NCI-H460 (cell line): ENCODE data around the gene DEFB108B. TPM values are rescaled to one million over a fixed set of nuclear protein-coding genes. Genes with fewer than 3 reads are reported as not detected.
"Not testable (repeated sequence)": the region's sequence is repeated elsewhere in the genome, so short reads cannot be mapped to it uniquely, and the experiment has no call there.

ENCODE experiments used
- DNase-seq: peaks from one replicate; pipeline ENCODE4 v3.0.0-alpha.2; 2016; ENCODE audit warnings: low read depth; ENCODE audit errors: extremely low read depth
- polyA plus RNA-seq: library from polyadenylated mRNA; depleted of rRNA; stranded (reverse); fragments of >200 nt; gene quantifications from 2 replicates; pipeline ENCODE4 v1.2.3, GENCODE V29; 2014; cell fraction: nucleus; rRNA removed
- total RNA-seq: library from RNA; depleted of rRNA; stranded (reverse); fragments of >200 nt; shearing (Covaris generic); gene quantifications from 2 replicates; pipeline ENCODE4 v1.2.3, GENCODE V29; 2014; rRNA removed

DEFB108B gene, protein sequence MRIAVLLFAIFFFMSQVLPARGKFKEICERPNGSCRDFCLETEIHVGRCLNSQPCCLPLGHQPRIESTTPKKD
- not detected in 2 replicates for total RNA-seq
- not detected in 2 replicates for polyA plus RNA-seq

DNA sequence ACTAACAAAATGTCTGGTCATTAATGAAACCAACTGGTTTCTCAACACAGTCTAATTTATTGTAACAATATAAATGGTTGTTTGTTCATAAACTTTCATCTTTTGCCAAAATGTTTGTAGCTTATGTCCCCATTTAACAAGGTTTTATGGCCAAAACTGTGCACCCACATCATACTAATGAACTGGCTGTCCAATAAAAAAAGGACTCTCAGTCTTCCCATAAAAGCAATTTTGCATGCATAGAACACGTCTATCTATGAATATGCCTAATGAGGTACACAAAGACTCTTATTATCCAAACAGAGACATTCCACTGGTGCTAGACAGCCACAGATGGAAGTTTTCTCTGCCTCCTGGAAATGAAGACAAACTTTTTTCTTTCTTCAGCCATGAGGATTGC, at the start of gene DEFB108B:
Gene DEFB108B, plus strand, starts transcription at position 390 of the 400 bp plus-strand sequence. Its CDS starts 0 bp downstream, at position 390.
- not testable (repeated sequence) for DNase-seq

DNA sequence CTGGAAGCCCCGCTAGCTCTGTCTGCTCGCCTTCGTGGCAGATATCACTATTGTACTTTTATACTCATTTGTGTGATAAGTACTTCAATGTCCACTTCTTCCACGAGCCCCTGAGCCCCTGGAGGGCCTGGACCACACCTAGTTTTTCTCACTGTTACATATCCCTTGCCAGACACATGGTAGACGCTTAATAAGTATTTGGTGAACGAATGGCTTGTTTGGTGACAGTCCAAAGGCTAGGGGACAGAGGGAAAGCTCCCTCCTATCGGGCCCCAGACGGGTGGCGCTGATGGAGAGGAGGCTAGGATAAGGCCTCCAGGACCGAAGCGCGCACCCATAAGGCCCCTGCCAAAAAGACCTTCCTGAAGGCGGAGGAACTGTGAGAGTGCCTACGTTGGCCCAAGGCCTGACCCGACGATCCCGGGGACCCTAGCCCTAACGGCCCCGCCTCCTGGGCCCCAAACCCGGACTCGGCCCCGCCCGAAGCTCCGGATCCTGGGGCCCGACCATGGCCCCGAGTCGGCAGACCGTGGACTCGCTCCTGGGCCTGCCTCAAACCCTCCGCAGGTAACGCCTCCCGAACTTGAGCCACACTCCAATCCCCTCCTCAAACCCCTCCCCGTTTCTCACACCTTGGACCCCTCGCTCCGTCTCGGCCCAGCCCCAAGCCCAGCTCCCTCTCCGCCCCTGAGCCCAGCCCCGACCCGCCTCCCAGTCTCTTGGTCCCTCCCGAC, 46.7 kb upstream of the DEFB108B start:
- DNase-seq, result peak; percentile 54

DNA sequence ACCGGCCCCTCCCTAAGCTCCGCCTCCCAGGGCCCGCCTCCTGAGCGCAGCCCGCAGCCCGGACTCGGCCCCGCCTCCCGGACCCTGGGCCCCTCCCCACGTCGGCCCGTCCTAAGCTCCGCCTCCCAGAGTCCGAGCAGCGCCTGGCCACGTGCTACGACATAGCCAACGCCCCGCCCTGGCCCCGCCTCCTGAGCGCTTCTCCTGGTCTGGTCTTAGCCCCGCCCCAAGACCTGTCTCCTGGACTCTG, 46.2 kb upstream of the DEFB108B start:
- DNase-seq, result peak; percentile 97

DNA sequence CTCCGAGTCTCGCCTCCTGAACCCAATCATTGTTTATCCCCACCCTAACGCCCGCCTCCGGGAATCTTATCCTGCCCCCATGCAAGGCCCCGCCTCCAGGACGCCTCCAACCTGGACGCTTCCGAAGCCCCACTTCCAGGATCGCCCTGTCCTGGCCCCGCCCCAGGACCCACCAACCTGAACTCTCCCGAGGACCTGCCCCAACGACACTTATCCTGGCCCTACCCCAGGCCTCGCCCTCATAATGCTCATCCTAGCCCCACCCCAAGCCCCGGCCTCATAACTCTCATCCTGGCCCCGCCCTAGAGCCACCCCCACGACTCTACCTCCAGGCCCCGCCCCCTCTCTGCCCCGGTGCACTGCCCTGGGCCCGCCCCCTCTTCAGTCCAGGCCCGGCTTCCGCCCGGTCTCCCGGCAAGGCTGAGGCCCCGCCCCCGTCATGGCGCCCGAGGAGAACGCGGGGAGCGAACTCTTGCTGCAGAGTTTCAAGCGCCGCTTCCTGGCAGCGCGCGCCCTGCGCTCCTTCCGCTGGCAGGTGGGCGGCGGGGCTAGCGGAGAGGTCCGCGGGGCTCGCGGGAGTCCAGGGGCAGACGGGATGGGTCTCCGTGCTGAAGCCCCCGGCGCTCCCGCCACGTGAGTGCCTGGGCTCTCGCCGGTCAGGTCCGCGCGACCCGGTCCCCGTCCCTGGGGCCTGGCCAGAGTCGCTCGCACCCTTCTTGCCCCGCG, 45.7 kb upstream of the DEFB108B start:
- no peak for DNase-seq

DNA sequence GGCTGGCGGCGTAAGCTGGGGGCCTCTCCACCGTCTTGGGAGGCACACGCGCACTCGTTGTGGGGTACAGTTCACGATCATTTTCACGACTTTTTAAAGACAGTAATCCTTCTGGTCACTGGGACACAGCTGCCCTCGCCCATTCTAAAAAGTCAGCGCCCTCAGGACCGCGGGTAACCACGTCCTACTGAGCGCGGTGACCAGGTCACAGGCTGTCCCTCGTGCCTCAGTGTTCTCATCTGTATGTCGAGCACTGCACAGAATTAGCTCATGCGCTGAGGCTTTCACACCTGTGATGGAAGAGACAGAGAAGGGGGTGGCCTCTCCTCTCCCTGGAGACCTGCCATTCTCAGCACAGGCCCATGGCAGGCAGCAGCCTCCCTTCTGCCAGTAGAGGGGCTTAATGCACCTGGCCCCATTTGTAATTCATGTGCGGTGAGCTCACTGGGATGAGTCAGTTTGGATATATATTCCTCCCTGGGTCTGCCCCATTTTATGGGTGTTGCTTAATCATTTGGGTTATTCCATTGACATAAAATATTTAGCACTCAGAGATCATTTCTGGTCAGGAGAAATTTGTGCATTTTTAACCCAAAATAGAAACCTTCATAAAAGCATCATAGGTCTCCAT, 45.1 kb upstream of the DEFB108B start:
- not testable (repeated sequence) for DNase-seq

DNA sequence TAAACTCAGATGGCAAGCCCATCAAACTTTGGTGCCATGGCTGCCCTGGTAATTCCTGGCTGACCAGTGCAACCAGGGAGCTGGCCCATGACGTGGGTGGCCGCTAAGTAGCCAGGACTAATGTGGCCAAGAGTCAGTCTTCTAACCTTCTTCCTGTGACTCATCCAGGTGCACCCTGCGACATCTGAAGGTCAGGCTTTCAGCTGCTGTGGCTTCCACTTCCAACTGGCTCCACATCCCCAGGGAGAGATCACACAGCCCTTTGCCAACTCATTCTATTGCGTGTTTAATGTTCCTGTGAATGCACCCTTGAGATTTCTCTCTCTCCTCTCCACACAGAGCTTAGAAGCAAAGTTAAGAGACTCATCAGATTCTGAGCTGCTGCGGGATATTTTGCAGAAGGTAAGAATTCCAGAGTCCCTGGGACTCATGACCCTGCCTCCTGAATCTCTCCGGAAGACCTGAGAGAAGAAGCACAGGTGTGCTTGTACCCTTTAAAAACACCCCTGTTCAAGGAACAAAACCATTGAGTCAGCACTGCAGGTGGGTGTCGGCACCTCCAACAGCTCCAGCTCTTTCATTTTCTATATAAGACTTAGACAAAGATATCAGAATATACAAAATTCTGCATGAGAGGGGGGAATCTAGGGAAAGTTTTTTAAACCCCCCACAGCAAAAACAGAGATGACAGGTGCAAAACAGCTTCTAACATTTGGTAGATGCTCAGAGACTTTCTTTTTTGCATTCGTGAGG, 43.4 kb upstream of the DEFB108B start:
- DNase-seq, result not testable (repeated sequence)

DNA sequence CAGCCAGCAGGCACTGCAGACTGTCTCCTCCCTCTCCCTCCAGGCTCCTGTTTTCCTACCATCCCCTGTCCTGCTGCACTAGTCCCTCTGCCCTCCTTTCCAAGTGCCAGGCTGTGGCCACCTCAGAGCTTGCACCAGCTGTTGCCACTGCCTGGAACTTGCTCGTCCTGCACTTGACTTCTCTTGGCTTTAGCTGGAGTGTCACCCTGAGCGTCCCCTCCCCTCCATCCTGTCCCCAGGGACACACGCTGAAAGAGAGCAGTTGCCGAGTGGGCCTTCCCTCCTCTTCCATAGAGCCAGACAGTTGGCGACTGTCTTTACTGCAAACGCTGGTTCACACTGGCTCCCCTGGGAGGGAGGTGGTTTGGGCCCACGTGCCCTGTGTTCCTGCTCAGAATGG, 41.9 kb upstream of the DEFB108B start:
- not testable (repeated sequence) for DNase-seq

DNA sequence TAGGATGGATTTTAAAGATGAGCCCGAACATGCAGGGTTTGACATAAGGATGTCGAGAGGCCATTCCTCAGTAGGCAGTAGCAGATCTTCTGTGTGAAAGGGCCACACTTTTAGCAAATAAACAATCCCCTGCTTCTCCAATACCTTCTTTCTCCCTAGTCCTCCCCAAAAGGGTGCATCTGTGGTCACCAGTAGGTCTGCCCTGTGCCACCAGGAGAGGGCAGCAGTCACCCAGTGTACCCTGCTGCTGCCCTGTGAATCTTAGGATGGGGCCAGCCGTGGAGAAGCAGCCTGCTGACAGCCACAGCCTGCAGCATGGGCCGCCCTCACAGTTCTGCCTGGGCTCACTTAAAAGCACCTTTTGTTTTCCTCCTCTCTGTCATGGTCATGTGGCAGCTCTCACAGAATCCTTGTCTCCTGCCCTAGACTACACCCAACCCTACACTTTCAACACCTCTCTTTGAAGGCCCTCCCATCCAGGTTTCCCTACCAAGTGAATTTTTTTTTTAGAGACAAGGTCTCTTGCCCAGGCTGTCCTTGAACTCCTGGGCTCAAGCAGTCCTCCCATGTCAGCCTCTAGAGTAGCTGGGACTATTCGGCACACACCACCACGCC, 40.3 kb upstream of the DEFB108B start:
- not testable (repeated sequence) for DNase-seq

DNA sequence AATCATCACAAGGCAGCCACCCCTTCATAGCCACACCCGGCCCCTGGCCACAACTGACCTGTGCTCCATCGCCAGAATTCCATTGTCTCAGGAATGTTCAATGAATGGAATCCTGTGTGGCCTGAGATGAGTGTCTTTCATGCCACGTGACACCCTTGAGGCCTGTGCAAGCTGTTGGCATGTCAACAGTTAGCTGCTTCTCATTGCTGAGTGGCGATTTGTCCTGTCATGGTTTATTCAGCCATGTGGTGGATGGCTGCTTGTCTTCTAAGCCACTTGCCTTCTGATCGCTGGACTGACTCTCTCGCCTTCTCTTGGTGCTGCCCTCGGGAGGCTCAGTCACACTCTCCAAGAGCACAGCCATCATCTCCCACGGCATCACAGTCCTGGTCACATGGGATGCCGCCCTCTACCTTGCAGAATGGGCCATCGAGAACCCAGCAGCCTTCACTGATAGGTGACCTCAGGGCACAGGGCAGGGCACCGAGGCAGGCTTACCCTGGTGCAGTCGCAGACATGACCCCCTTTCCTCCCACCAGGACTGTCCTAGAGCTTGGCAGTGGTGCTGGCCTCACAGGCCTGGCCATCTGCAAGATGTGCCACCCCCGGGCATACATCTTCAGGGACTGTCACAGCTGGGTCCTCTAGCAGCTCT, 38.5 kb upstream of the DEFB108B start:
- DNase-seq, result not testable (repeated sequence)

DNA sequence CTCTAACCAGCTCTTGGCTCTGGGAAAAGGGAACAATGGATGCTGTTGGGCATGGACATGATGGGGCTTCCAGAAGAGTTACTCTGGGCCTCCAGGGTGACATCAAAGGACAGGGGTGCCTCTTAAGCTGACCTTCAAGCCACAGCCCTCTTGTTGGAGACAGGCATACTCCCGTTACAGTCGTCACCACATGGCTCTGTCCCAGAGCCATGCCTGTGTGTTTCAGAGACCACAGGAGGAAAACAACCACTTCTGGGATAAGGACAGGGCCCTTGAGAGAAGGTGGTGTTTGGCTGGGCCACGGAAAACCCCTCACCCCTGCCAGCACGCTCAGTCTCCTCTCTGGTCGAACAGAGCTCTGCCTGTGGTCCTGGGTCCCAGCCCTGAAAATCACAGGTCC, 37.8 kb upstream of the DEFB108B start:
- not testable (repeated sequence) for DNase-seq

DNA sequence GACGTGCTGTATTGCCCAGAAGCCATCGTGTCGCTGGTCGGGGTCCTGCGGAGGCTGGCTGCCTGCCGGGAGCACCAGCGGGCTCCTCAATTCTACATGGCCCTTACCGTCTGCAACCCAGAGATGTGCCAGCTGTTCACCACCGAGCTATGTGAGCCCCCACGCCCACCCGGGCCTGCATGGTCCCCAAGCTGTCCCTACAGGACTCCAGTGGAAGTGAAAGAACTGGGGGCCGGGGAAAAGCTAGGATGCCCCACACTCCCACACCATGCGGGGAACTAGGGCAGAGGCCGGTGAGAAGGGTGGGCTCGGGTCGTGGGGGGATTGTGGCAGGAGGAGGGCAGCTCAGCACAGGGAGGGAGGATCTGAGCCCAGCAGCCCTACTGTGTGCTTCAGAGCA, 37.0 kb upstream of the DEFB108B start:
- DNase-seq, result not testable (repeated sequence)

DNA sequence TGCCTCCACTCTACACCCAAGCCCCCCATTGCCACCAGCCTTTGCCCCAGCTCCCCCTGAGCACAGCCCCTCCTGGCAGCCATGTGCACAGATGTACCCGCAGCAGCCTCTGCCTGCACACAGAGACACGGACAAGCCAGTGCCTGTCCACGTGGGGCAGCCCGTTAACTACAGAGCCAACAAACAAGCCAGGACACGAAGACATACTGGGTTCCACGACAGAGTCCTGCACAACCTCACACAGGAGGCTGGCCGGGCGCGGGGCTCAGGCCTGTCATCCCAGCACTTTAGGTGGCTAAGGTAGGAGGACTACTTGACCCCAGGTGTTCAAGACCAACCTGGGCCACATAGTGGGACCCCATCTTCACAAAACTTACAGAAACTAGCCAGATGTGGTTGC, 36.2 kb upstream of the DEFB108B start:
- DNase-seq, result not testable (repeated sequence)

DNA sequence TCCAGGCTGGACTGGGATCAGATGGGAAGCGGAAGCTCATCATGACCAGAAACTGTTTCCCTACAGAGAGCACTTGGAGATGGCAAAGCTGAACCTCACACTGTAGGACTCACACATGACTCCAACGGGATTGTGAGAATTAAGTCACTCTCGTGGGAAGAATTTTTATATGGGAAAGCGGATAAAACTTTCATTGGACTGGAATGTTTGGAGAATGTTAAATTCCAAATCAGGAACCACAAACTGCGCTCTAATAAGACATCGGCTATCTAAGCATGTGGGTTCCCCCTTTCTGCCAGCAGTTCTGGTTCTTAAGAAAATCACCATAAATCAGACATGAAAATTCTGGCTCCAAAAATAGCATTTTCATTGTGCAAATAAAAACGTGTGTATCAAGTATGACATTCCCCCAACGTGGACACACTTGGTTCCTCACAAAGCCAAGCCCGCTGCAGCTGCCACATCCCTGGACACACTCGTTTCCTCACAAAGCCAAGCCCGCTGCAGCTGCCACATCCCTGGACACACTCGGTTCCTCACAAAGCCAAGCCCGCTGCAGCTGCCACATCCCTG, 33.4 kb upstream of the DEFB108B start:
- not testable (repeated sequence) for DNase-seq

DNA sequence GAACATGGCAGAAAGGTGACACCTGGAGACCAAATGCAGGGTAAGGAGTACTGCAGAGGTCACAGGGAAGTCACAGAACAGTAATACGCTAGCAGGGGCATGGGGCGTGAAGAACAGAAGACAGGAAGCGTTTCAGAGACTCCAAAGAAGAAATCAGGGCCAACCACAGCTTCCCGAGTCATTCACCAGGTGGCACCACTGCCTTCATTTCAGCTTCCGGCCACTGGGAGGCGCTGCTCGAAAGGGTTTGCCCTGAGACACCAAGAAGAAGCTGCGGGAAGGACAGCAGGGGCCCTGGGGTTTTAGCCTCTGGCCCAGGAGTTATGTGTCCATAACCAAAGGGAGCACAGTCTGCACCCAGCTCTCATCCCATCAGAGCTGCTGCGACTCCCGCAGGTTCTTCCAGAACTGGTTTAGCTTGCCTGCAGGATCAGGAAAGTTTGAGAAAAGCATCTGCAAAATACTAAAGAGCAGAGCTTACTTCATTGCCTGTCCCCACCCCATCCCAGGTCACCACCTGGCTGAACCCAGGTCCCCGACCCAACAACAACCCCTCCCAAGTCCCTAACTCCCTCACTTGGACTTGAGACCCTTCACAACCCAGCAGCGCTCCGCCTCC, 32.6 kb upstream of the DEFB108B start:
- peak; percentile 66 for DNase-seq

DNA sequence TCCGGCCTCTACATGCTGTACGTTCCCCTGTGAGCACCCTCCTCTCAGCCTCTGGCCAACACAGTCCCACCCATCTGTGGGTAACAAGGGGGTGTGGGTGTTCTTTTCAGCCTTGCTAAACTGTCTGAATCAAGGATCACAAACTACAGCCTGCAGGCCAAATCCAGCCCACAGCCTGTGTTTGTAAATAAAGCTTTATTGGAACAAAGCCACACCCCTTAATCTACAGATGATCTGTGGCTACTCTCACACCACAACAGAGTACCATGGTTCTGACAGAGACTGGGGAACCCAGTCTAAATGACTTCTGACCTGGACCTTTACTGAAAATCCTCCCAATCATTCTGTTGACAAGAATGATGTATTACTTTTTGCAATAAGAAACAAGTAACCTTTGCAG, 32.0 kb upstream of the DEFB108B start:
- DNase-seq, result not testable (repeated sequence)

DNA sequence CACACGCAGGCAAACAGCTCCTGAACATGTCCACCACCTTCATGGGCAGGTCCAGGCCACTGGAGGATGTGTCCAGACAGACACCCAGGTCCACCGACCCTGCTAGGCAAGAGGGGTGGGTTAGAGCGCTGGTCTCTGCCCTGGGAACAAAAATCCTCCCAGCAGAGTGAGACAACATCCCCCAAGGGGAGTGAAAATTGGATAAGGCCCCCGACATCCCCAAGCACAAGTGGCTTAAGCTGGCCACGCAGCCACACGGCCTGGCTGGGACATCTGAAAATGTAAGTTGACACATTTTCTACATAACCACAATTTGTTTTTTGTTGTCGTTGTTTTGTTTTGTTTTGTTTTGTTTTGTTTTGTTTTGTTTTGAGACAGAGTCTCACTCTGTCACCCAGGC, 30.1 kb upstream of the DEFB108B start:
- not testable (repeated sequence) for DNase-seq

DNA sequence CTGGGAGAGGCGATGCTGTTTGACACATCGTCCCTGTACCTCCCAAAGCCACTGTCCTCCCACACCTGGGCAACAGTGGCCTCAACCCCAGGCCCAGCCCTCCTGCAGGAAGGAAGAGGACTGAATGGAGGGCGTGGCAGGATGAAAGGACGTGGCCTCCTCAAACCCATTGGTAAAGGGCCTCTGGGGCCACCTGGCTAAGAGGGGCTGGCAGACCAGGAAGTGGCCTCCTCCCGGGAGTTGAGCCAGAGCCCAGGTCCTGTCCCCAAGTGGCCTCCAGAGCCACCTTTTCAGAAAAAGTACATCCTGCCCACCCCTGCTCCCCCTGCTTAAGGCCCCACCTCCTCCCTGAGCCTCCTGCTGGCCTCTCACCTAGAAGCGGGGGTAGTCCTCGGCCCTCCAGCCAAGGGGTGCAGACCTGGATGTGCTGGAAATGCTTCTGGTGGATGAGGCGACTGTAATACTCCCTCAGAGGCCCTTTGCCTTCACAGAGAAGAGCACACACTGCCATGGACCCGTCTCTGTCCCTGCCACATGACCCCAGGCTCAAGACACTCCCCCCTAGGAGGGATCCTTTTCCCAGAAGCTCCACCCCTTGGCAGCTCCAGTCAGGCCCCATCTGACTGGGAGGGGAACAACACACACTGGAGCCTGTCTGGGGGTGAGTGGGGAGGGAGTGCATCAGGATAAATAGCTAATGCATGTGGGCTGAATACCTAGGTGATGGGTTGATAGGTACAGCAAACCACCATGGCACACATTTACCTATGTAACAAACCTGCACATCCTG, 28.6 kb upstream of the DEFB108B start:
- DNase-seq, result not testable (repeated sequence)

DNA sequence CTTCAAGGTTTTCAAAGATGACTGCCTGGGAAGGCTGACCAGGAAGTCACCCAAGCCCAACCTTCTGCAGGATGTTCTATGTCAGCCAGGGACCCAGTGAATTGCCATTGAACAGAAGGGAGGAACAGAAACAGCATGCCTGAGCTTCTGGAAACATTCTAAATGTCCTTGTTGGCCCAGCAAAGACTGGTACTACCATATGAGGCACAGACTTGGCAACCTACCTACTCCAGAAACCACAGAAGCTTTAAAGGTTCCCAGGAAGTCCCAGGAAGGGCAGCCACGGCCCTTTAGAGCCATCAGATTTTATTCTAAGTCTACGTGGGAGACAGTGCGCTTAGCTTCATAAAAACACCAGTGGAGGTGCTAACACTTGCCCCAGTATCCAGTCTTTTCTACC, 20.5 kb upstream of the DEFB108B start:
- DNase-seq, result not testable (repeated sequence)
